NT2/D1 (cell line): ENCODE data around the gene MEAF6.

Source experiments
- DNase-seq: peaks from one replicate; pipeline ENCODE4 v3.0.0-alpha.2; 2011; ENCODE audit warnings: low read depth, low spot score
- H3K27me3 ChIP-seq: 2 replicates; pipeline ENCODE4 v1.6.0; 2011; ENCODE audit warnings: mild to moderate bottlenecking; ENCODE audit not compliant: insufficient read length, insufficient read depth
- H3K36me3 ChIP-seq: 2 replicates; pipeline ENCODE4 v1.6.1; 2011; ENCODE audit warnings: mild to moderate bottlenecking, low read length, mixed read lengths; ENCODE audit not compliant: insufficient read depth, insufficient read length
- H3K4me1 ChIP-seq: 2 replicates; pipeline ENCODE4 v1.5.1; 2011; ENCODE audit not compliant: insufficient read depth, insufficient read length
- H3K4me3 ChIP-seq: 2 replicates; pipeline ENCODE4 v1.5.1; 2011; ENCODE audit warnings: low read depth; ENCODE audit not compliant: insufficient read length
- H3K9ac ChIP-seq: 2 replicates; pipeline ENCODE4 v1.6.0; 2011; ENCODE audit warnings: low read depth; ENCODE audit not compliant: insufficient read length
- H3K9me3 ChIP-seq: 2 replicates; pipeline ENCODE4 v1.5.1; 2011; ENCODE audit warnings: mild to moderate bottlenecking, low read length; ENCODE audit not compliant: insufficient read depth
- SUZ12 ChIP-seq: IDR thresholded peaks from 2 replicates; pipeline ENCODE4 v1.6.1; 2011; ENCODE audit not compliant: insufficient read length, insufficient read depth; ENCODE audit errors: extremely low read depth
- YY1 ChIP-seq: IDR thresholded peaks from 2 replicates; pipeline ENCODE4 v1.6.1; 2011; ENCODE audit not compliant: insufficient read length, insufficient read depth
- ZNF274 ChIP-seq: IDR thresholded peaks from 2 replicates; pipeline ENCODE4 v1.6.1; 2011; ENCODE audit warnings: mild to moderate bottlenecking, low read depth, low read length

Gene MEAF6

GRCh38 chr1:37446874-37447273 lies 67.7 kb downstream of the MEAF6 start:
- Histone ChIP-seq H3K27me3 (peaks cover 15% of the 10 kb centered on the region), H3K36me3 (no peaks in the 10 kb centered on the region), H3K4me1 (peaks cover 15% of the 10 kb centered on the region), H3K9me3 (no peaks in the 10 kb centered on the region), H3K4me3 (no peak overlapping the region), H3K9ac (no peak overlapping the region)
- no peak for TF ChIP-seq YY1
- no peak for DNase-seq

- Histone ChIP-seq H3K9ac (no peak overlapping the region), H3K9me3 (no peaks in the 10 kb centered on the region), H3K27me3 (peaks cover 23% of the 10 kb centered on the region), H3K4me3 (no peak overlapping the region), H3K36me3 (no peaks in the 10 kb centered on the region), H3K4me1 (peaks cover 22% of the 10 kb centered on the region)
- TF ChIP-seq YY1 (no peak), SUZ12 (no peak), ZNF274 (no peak)
- no peak for DNase-seq
Observed at GRCh38 chr1:37442644-37443043, 71.9 kb downstream of the MEAF6 start.
